ENCODE results near the gene TBC1D10A. TPM values are rescaled to one million over a fixed set of nuclear protein-coding genes. Genes with fewer than 3 reads are reported as not detected.

Gene TBC1D10A
- total RNA-seq, 1 donor from 2014 or later: 51.3 TPM

GRCh38 chr22:30246814-30247376 is 79.8 kb downstream of the TBC1D10A start:
- intact Hi-C loops (cut with DNase I): no loop called here
- Histone ChIP-seq H3K36me3 (no peaks in the 10 kb centered on the region), H3K4me1 (peaks cover 49% of the 10 kb centered on the region), H3K27ac (peak overlapping the region; percentile 57), H3K9me3 (no peaks in the 10 kb centered on the region), H3K27me3 (no peaks in the 10 kb centered on the region), H3K4me3 (peak overlapping the region; percentile 52 to 55)
- no peak for TF ChIP-seq CTCF (IDR thresholded peaks at IDR 0.05)
- no peak for TF ChIP-seq POLR2A (IDR thresholded peaks at IDR 0.05)
- no peak for TF ChIP-seq POLR2AphosphoS5 (IDR thresholded peaks at IDR 0.05; ENCODE audit: insufficient read depth in 1 of 2, low read depth in 1 of 2)
- no peak for DNase-seq (ENCODE audit: extremely low spot score in 2 of 2)

- TF ChIP-seq POLR2A (IDR thresholded peaks at IDR 0.05) (no peak), CTCF (IDR thresholded peaks at IDR 0.05) (peak in 1 of 3 experiments; percentile 14), POLR2AphosphoS5 (IDR thresholded peaks at IDR 0.05; ENCODE audit: insufficient read depth in 1 of 2, low read depth in 1 of 2) (no peak)
- Histone ChIP-seq H3K4me1 (peaks cover 52% of the 10 kb centered on the region), H3K9me3 (no peaks in the 10 kb centered on the region), H3K4me3 (peak within 1 kb of the TSS; percentile 52 to 55), H3K27me3 (no peaks in the 10 kb centered on the region), H3K36me3 (no peaks in the 10 kb centered on the region), H3K27ac (peak within 1 kb of the TSS; percentile 57)
- intact Hi-C loops (cut with DNase I): no loop called here
- DNase-seq (ENCODE audit: extremely low spot score in 2 of 2): no peak
Measured at GRCh38 chr22:30245985-30246813, 80.5 kb downstream of the TBC1D10A start, which contains the start of gene LIF. TSS of gene LIF (minus strand) at chr22:30246759. CDS start at chr22:30246695, 64 bp downstream.

GRCh38 chr22:30245181-30245984 is 81.4 kb downstream of the TBC1D10A start:
- Histone ChIP-seq H3K27ac (peak overlapping the region; percentile 57), H3K9me3 (no peaks in the 10 kb centered on the region), H3K4me1 (peaks cover 56% of the 10 kb centered on the region), H3K36me3 (no peaks in the 10 kb centered on the region), H3K27me3 (no peaks in the 10 kb centered on the region), H3K4me3 (peak overlapping the region; percentile 52 to 55)
- no peak for DNase-seq (ENCODE audit: extremely low spot score in 2 of 2)
- intact Hi-C loops (cut with DNase I): no loop called here
- TF ChIP-seq CTCF (IDR thresholded peaks at IDR 0.05) (no peak), POLR2A (IDR thresholded peaks at IDR 0.05) (no peak), POLR2AphosphoS5 (IDR thresholded peaks at IDR 0.05; ENCODE audit: insufficient read depth in 1 of 2, low read depth in 1 of 2) (no peak)

GRCh38 chr22:30244641-30245040 is 82.1 kb downstream of the TBC1D10A start:
- H3K27ac ChIP-seq: no peak overlapping the region
- intact Hi-C loops (cut with DNase I): no loop called here
- no peaks in the 10 kb centered on the region for H3K36me3 ChIP-seq
- peaks cover 55% of the 10 kb centered on the region for H3K4me1 ChIP-seq
- no peaks in the 10 kb centered on the region for H3K27me3 ChIP-seq
- TF ChIP-seq CTCF (IDR thresholded peaks at IDR 0.05) (no peak), POLR2AphosphoS5 (IDR thresholded peaks at IDR 0.05; ENCODE audit: insufficient read depth in 1 of 2, low read depth in 1 of 2) (no peak), POLR2A (IDR thresholded peaks at IDR 0.05) (no peak)
- no peak for DNase-seq (ENCODE audit: extremely low spot score in 2 of 2)
- no peak overlapping the region for H3K4me3 ChIP-seq
- H3K9me3 ChIP-seq: no peaks in the 10 kb centered on the region
